Esophagus muscularis mucosa (tissue), 4 donors: Measurements from ENCODE around the gene MPV17L. TPM values are rescaled to one million over a fixed set of nuclear protein-coding genes. Genes with fewer than 3 reads are reported as not detected.
"Not testable (repeated sequence)": the region's sequence is repeated elsewhere in the genome, so short reads cannot be mapped to it uniquely, and the experiment has no call there.

Experiments
- DNase-seq: peaks from one replicate; pipeline ENCODE4 v3.0.0-alpha.2; 2017; ENCODE audit errors: extremely low spot score
- H3K27ac ChIP-seq, 4 donors: fragments of 200-600 bp; sonication (generic); replicated peaks in 1 of 4; 1 replicate in 3 of 4; 2 replicates in 1 of 4; pipeline ENCODE4 v1.5.1; 2016 to 2019; ENCODE audit warnings: mild to moderate bottlenecking in 1 of 4
- H3K27me3 ChIP-seq, 4 donors: fragments of 200-600 bp; sonication (generic); one replicate each; pipeline versions ENCODE4 v1.5.1 to v1.6.0; 2016 to 2019
- H3K36me3 ChIP-seq, 4 donors: fragments of 200-600 bp; sonication (generic); one replicate each; pipeline ENCODE4 v1.5.1; 2016 to 2019
- H3K4me1 ChIP-seq, 4 donors: fragments of 200-600 bp; sonication (generic); one replicate each; pipeline ENCODE4 v1.5.1; 2016 to 2019
- H3K4me3 ChIP-seq, 4 donors: fragments of 200-600 bp; sonication (generic); 1 replicate in 2 of 4; 2 replicates in 2 of 4; pipeline ENCODE4 v1.5.1; 2016 to 2019; ENCODE audit warnings: mild to moderate bottlenecking in 4 of 4, moderate library complexity in 1 of 4
- H3K9me3 ChIP-seq, 4 donors: fragments of 200-600 bp; sonication (generic); 1 replicate in 3 of 4; 2 replicates in 1 of 4; pipeline ENCODE4 v1.5.1; 2016 to 2019
- EP300 ChIP-seq: sonication (generic); formaldehyde crosslinking; IDR thresholded peaks from one replicate; pipeline ENCODE4 v1.6.1; 2017; ENCODE audit warnings: antibody characterized with exemption
- POLR2A ChIP-seq: fragments of 450-650 bp; IDR thresholded peaks from one replicate; pipeline ENCODE4 v1.6.1; 2017; ENCODE audit warnings: antibody characterized with exemption, moderate library complexity, mild to moderate bottlenecking, low read depth
- POLR2AphosphoS5 ChIP-seq, 2 donors: sonication (generic); formaldehyde crosslinking; IDR thresholded peaks; one replicate each; pipeline ENCODE4 v1.6.1; 2017; ENCODE audit warnings: antibody characterized with exemption in 2 of 2
- WGBS: methylation state at CpG from one replicate; pipeline ENCODE4 v1.1.5; 2018; 5-methylcytosine and 5-hydroxymethylcytosine counted together
- intact Hi-C: fragments of 100-400 bp; cut with DNase I; formaldehyde crosslinking; loops from one replicate; pipeline ENCODE4 v1.15.1; 2023
- total RNA-seq, 4 donors: library from RNA; depleted of rRNA; stranded (reverse); fragments of >200 nt; gene quantifications; one replicate each; pipeline versions ENCODE4 v1.1.0 to v1.2.1, GENCODE V29; 2016
- TF ChIP-seq, protein P1 (sequence below), 3 experiments: fragments of 200-600 bp in 2 of 3; fragments of 450-650 bp in 1 of 3; sonication (generic) in 2 of 3; IDR thresholded peaks; one replicate each; pipeline ENCODE4 v1.5.1; 2017 to 2019; ENCODE audit warnings: antibody characterized with exemption in 3 of 3, mild to moderate bottlenecking in 2 of 3, moderate library complexity in 1 of 3

MPV17L gene
- total RNA-seq, 4 donors from 2014 or later = 6.6 to 9.5 (median 9.3) TPM

DNA sequence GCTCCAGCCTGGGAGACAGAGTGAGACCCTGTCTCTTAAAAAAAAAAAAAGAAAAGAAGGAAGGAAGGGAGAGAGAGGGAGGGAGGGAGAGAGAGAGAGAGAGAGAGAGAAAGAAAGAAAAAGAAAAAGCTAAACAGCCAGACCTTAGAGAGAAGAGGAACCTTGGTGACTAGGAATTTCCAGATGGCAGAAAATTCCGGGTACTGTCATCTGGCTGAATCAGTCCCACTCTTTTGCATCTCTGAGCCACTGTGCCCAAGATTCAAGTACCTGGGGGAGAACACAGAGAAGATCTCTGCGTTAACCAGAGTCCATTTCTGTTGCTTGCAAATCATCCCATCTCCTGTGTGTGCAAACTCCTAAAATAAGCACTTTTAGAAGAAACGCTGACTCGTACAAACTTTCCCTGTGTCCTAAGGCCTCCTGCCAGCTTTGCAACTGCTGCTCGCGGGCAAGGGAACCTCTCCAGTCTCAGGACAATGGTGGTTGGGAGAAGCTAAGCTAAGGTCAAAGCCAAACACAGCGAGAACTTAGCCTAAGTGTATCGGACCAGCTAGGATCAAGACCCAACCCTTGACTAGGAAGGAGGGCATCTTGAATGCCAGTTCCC, 56.8 kb downstream of the MPV17L start:
- H3K9me3 ChIP-seq = no peaks in the 10 kb centered on the region
- intact Hi-C loops = no loop called here
- peaks cover 0 to 10% (median 0%) of the 10 kb centered on the region in 4 donors for H3K36me3 ChIP-seq
- H3K27me3 ChIP-seq = no peaks in the 10 kb centered on the region
- TF ChIP-seq POLR2AphosphoS5 (IDR thresholded peaks at IDR 0.05) (no peak), POLR2A (no peak), EP300 (no peak)
- TF ChIP-seq, protein P1, sequence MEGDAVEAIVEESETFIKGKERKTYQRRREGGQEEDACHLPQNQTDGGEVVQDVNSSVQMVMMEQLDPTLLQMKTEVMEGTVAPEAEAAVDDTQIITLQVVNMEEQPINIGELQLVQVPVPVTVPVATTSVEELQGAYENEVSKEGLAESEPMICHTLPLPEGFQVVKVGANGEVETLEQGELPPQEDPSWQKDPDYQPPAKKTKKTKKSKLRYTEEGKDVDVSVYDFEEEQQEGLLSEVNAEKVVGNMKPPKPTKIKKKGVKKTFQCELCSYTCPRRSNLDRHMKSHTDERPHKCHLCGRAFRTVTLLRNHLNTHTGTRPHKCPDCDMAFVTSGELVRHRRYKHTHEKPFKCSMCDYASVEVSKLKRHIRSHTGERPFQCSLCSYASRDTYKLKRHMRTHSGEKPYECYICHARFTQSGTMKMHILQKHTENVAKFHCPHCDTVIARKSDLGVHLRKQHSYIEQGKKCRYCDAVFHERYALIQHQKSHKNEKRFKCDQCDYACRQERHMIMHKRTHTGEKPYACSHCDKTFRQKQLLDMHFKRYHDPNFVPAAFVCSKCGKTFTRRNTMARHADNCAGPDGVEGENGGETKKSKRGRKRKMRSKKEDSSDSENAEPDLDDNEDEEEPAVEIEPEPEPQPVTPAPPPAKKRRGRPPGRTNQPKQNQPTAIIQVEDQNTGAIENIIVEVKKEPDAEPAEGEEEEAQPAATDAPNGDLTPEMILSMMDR (IDR thresholded peaks at IDR 0.05) = no peak
- WGBS = 87% methylated on average over 8 of the region's 8 CpGs
- H3K4me3 ChIP-seq = no peak overlapping the region
- no peaks in the 10 kb centered on the region for H3K4me1 ChIP-seq
- DNase-seq = no peak
- no peak overlapping the region for H3K27ac ChIP-seq

DNA sequence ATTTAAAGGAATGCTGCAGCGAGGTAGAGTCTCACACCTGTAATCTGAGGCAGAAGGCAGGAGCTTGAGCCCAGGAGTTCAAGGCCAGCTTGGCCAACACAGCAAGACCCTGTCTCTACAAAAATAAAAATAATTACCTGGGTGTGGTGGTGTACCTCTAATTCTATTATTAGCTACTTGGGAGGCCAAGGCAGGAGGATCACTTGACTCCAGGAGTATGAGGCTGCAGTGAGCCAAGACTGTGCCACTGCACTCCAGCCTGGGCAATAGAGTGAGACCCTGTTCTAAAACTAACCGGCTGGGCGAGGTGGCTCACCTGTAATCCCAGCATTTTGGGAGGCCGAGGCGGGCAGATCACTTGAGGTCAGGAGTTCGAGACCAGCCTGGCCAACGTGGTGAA, 57.7 kb downstream of the MPV17L start:
- WGBS = 95% methylated on average over 7 of the region's 7 CpGs
- H3K27ac ChIP-seq, H3K4me1 ChIP-seq, H3K9me3 ChIP-seq, DNase-seq, H3K4me3 ChIP-seq, H3K36me3 ChIP-seq, H3K27me3 ChIP-seq, intact Hi-C loops: not testable (repeated sequence)

DNA sequence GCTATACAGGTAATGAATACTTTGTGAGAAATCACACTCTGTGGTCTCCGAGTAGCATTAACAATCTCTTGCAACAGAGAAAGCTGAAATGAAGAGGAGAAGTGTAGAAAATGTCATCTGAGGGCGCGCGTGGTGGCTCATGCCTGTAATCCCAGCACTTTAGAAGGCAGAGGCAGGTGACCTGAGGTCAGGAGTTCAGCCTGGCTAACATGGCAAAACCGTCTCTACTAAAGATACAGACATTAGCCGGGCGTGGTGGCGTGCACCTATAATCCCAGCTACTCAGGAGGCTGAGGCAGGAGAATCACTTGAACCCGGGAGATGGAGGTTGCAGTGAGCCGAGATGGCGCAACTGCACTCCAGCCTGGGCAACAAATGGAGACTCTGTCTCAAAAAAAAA, 59.4 kb downstream of the MPV17L start:
- DNase-seq, H3K9me3 ChIP-seq, H3K4me1 ChIP-seq, intact Hi-C loops, H3K36me3 ChIP-seq, H3K27ac ChIP-seq, H3K4me3 ChIP-seq, H3K27me3 ChIP-seq: not testable (repeated sequence)
- WGBS = 98% methylated on average over 11 of the region's 11 CpGs

DNA sequence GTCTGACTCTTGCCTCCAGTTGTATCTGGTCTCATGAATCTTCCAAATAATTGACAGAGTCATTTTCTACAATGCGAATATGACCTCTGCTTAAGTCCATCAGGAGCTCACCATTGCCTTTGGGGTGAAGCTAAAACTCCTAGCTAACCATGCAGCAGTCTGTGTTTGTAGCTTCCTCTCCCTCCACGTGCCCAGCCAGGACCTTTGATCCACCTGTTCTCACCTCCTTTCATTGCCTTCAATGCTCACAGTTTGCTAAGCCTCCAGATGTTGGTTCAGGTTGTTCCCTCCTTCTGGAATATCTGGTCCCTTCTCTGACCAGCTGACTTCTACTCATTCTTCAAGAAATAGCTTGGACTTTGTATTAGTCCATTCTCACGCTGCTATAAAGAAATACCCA, 61.8 kb downstream of the MPV17L start:
- 88% methylated on average over 3 of the region's 3 CpGs for WGBS
- no peaks in the 10 kb centered on the region for H3K9me3 ChIP-seq
- H3K4me1 ChIP-seq = peaks cover 0 to 7% (median 0%) of the 10 kb centered on the region in 4 donors
- H3K4me3 ChIP-seq = no peak overlapping the region
- DNase-seq = no peak
- H3K36me3 ChIP-seq = no peaks in the 10 kb centered on the region
- TF ChIP-seq EP300 = no peak
- TF ChIP-seq POLR2AphosphoS5 (IDR thresholded peaks at IDR 0.05) = no peak
- TF ChIP-seq, protein P1 (IDR thresholded peaks at IDR 0.05) = no peak
- no peak for TF ChIP-seq POLR2A
- H3K27me3 ChIP-seq = no peaks in the 10 kb centered on the region
- intact Hi-C loops = no loop called here
- no peak overlapping the region for H3K27ac ChIP-seq

DNA sequence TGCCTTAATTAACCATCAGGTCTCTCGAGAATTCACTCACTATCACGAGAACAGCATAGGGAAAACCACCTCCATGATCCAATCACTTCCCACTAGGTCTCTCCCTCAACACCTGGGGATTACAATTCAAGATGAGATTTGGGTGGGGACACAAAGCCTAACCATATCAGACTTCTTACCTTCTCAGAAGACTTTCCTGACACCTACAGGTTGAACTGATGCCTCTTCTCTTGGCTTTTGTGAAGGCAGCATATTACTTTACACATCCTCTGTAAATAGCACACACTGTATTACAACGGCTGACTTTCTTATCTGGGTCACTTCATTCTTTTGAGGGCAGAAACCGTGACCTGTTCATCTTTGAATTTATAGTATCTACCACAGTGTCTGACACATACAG, 62.4 kb downstream of the MPV17L start:
- H3K36me3 ChIP-seq = no peaks in the 10 kb centered on the region
- H3K9me3 ChIP-seq = no peaks in the 10 kb centered on the region
- H3K4me3 ChIP-seq = no peak overlapping the region
- intact Hi-C loops = no loop called here
- H3K4me1 ChIP-seq = peaks cover 0 to 7% (median 0%) of the 10 kb centered on the region in 4 donors
- no peak overlapping the region for H3K27ac ChIP-seq
- no peak for TF ChIP-seq EP300
- TF ChIP-seq POLR2AphosphoS5 (IDR thresholded peaks at IDR 0.05) = no peak
- TF ChIP-seq POLR2A = no peak
- TF ChIP-seq, protein P1 (IDR thresholded peaks at IDR 0.05) = no peak
- no peak for DNase-seq
- no peaks in the 10 kb centered on the region for H3K27me3 ChIP-seq
- 80% methylated on average over 4 of the region's 4 CpGs for WGBS

DNA sequence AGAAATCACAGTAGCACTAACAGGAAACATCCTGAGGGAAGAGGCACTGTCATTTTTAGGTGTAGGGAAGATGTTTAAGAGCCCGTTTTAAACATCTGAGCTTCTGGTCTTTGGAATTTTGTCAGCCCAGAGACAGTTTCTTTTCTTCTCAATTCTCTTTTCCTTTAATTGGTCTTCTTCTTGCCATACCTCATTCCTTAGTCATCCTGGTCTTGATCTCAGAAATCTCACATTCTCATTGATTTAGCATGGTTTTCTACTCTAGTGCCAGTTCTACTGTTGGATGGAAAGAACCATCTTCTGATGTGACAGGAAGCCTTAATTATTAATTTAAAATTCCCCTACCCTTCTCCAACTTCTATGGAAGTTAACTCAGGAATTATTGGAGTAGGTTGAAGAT, 64.2 kb downstream of the MPV17L start:
- Histone ChIP-seq H3K36me3 (no peaks in the 10 kb centered on the region), H3K9me3 (no peaks in the 10 kb centered on the region), H3K27ac (no peak overlapping the region), H3K4me3 (no peak overlapping the region), H3K4me1 (peaks cover 0 to 7% (median 0%) of the 10 kb centered on the region in 4 donors), H3K27me3 (no peaks in the 10 kb centered on the region)
- DNase-seq = no peak
- intact Hi-C loops = no loop called here
- 92% methylated on average over 1 of the region's 1 CpG for WGBS
- TF ChIP-seq POLR2A = no peak
- no peak for TF ChIP-seq EP300
- TF ChIP-seq, protein P1 (IDR thresholded peaks at IDR 0.05) = no peak
- no peak for TF ChIP-seq POLR2AphosphoS5 (IDR thresholded peaks at IDR 0.05)
